ENCODE results near the gene HRH2. TPM values are rescaled to one million over a fixed set of nuclear protein-coding genes. Genes with fewer than 3 reads are reported as not detected.
"Not testable (repeated sequence)": the region's sequence is repeated elsewhere in the genome, so short reads cannot be mapped to it uniquely, and the experiment has no call there.

The HRH2 gene
- total RNA-seq, 1 donor from 2014 or later = 1.4 TPM

DNA sequence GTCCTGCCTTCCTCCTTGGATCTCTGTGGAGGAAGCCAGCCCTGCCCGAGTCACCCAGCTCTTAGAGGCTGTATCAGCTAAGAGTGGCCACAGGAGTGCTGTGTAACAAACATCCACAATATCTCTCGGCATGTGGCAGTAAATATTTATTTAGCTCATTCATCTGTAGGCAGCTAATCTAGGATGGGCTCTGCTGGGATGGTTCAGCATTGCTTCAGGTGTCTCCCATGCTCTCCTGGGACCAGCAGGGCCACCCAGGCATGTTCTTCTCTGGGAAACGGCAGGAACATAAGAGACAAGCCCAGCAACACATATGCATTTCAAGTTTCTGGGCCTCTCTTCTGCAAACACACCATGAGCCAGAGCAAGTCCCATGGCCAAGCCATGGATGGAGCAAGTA is 56.1 kb downstream of the HRH2 start:
- DNase-seq (ENCODE audit: low spot score) = no peak

DNA sequence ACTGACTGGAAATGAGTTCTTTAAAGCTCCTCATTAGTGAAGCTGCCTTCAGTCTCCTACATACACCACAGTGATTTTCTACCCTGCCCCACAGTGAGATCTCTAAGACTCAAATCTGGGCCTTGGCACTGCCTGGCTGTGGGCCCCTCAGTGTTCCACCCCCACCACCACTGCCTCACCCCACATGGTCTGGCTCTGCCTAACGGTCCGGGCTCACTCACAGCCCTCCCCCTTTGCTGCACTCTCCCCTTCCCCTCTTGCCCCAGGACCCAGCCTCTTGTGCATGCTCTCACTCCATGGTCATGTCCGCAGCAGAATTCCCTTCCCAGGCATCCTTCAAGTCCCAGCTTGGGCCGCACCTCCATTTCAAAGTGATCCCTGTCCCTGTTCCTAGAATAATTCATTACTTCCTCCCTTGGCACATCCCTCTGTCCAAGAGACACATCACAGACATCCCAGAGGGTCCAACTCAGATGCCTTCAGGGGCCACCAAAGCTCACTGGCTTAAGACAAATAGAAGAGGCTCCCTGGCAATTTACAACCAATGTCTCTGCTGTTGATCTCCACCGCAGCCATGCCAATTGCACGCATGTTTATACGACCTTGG is 56.7 kb downstream of the HRH2 start:
- no peak for DNase-seq (ENCODE audit: low spot score)

DNA sequence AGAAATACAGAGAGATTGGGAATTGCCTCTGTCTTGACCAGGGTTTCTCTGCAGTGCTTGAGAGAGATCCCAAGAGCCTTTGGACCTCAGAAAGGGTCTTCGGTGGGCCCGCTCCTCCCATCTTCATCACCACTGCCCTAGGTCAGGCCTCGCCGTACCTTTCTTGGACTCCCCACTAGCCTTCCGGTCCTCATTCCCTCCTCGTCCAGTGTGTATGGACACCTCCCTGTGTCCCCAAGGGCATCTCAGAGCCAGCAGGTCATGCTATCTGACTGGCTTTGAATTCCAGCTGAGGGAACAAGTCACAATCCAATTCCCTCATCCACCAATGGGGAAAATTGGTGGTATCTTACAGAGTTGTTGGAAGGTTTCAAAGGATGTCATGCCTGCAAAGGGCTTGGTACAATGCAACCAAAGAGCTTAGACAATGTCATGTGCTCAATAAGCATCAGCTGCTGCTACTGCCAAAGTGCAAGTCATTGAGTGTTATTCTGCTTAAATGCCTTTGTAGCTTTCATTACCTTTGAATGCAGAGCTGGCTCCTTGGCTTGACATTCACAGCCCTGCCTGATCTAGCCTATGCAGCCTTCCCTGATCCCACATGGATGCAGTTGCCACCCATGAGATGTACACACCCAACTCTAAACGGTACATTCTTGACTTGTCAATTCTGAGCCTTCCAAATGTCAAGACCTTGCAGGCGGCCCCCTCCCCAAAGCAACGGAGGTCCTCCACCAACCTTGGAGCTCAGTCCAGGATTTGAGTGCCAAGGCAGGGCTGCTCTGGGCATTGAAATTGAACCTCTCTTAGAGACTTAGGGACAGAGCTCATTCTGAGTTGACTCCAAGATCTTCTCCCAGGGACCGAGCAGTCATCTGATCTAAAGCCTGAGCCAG is 58.0 kb downstream of the HRH2 start:
- no peak for DNase-seq (ENCODE audit: low spot score)

DNA sequence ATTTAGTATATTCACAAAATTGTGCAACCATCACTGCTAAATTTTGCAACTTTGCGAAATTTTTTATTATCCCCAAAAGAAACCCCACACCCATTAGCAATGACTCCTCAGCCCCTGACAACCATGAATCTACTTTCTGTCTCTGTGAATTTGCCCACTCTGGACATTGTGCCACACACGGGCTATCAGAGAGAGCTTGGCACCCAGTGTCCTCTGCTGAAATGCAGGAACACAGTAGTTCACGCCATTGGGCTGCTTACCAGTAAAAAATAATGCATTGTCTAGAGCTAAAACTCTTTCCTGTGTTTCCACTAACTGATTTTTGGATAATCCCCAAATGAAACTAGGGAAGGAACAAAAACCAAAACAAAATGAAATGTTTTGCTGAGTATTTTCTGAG is 60.0 kb downstream of the HRH2 start:
- DNase-seq (ENCODE audit: low spot score) = no peak

DNA sequence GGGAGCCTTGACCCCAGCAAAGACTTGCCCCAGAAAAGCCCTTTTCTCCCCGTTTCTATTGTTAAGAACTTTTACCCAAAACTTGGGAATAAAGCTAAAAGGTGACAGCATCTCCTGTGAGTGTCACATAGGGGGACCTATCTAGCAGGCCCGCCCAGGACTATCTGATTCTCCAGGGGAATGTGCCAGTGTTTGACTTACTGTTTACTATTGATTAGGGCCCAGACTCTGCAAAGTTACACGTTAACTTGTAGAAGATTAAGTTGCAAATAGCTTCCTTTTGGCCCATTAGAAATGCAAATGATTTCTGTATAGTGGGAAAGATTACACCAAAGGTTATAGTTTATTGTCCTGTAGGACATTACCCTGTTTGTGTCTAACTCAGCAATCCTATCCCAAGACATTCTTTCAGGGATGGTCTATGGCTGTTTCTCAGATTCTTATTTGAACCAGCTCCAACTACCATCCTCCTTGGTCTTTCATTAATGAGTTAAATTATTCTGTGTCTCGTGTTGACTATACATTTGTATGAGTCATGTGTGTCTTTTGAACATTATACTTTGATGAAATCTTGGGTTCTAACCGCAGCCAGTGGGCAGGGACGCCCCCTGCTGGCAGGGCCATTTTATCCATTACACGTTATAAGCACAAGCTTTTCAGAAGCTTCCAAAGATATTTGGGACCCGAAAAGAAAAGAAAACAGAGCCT is 60.7 kb downstream of the HRH2 start:
- DNase-seq (ENCODE audit: low spot score) = peak; percentile 46

DNA sequence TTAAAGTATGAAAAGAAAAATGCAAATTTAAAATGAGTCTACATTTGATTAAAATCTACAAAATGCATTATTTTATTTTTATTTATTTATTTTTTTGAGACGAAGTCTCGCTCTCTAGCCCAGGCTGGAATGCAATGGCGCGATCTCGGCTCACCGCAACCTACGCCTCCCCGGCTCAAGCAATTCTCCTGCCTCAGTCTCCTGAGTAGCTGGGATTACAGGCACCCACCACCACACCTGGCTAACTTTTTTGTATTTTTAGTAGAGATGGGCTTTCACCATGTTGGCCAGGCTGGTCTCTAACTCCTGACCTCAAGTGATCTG is 61.2 kb downstream of the HRH2 start:
- DNase-seq (ENCODE audit: low spot score) = not testable (repeated sequence)

DNA sequence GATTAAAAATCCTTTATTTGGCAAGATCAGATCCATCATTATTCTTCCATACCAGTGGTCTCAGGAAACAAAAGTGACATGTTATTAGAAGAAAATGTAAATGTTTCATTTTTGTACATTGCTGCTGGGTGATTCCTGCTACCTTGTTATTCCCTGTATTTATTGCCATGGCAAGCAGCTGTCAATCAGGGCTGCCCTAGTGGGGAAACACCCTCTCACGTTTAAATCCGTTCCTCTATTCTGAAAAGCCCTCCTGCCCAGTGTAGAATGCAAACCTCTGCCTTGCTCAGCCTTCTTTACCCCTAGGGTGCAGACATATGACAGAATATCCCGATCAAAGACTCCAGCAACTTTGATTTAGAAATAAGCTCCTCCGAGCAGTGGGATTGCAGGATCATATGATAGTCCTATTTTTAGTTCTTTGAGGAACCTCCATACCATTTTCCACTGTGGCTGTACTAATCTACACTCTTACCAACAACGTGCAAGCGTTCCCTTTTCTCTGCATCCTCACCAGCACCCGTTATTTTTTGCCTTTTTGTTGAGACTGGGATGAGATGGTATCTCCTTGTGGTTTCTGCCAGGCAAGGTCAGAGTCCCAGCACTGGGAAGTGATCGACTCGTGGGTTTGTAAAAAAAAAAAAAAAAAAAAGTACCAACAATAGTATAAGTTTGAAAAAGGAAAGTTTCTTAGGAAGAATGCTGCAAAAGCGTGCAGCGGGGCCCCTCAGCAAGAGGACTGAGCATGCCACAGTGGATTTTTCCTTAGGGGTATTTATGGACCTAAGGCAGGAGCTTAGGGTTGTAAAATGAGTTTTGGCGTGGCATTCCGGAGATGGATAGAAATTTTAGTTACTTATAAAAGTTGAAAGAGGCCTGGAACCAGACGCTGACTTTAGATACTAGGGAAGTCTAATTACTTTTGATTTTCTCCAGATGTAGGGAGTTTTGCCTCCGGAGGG is 66.7 kb downstream of the HRH2 start:
- no peak for DNase-seq (ENCODE audit: low spot score)

DNA sequence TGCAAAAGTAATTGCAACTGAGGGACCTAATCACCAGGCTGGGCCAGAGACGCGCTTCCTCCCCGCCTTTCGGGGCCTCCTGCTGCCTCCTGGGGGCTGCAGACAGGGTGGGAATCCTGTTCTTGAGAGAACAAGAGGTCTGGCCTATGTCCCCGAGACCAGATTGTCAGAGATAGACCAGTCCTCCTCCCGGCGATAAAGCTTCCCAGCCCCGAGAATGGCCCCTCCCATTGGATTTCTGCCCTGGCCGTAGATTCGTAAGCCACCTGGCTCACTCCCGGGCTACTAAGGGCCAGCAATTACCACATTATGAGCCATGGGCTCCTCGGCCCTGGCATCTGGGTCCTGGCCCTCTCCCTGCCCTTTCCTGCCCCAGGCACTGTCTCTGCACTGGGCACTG is 70.4 kb downstream of the HRH2 start:
- DNase-seq (ENCODE audit: low spot score) = no peak

DNA sequence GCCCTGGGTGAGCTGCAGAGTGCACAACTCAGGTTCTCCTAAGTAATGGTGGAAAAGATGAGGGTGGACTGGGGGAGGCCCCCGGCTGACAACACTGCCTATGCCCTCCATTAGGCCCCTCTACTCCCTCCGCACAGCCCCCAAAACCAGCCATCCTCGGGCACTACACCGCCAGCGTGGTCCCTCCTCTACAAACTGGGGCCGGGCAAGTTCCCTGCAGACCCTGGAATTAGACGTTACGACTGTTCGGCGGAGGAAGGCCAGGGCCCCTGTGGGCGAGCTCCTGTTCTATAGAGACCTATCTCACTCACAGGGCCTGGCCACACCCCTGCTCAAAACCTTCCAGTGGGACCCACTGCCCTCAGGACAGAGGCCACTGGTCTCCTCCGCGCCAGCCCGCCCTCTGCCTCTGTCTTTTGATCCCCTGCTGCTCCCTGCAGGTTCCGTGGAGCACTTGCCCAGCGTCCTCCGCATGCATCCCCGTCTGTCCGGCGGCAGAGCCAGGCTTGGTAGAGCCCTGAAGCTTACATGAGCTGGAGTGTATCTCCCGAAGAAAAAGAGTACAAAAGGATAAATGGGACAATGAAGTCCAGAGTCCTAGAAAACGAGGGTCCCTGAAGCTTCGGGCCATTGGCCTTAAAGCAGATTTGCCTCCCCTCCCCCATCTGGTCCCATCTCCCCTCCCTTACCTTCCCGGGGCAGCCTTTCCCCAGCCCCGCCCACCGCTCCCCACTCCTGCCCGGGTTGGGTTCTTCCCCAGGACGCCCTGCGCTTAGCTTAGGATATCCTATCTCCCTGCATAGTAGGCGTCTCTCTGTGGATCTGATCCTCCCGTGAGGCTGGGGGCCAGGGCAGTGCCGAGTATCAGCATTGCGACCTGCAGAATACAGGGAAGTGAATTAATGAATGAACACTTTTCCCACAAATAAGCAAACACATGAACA is 71.3 kb downstream of the HRH2 start:
- DNase-seq (ENCODE audit: low spot score) = no peak

DNA sequence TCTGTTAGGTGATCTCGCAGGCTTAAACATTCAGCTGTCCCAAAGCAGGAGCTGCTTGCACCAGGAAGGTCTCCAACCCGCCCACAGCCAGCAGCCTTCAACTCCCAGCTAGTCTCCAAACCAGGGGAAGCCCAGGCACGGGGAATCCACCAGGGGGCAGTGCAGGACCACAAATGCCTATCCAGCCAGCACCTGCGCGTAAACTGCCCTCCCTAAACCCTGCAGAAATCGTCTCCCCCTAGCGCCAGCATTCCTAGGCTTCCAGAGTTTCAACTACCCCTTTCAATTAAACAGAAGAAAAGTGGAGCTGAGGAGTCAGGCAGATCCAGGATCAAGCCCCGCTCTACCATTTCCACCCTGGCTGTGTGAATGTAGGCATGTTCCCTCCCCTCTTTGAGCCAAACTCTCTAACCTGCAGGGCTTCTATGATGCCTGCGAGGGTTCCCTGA is 72.0 kb downstream of the HRH2 start:
- peak; percentile 92 for DNase-seq (ENCODE audit: low spot score)

DNA sequence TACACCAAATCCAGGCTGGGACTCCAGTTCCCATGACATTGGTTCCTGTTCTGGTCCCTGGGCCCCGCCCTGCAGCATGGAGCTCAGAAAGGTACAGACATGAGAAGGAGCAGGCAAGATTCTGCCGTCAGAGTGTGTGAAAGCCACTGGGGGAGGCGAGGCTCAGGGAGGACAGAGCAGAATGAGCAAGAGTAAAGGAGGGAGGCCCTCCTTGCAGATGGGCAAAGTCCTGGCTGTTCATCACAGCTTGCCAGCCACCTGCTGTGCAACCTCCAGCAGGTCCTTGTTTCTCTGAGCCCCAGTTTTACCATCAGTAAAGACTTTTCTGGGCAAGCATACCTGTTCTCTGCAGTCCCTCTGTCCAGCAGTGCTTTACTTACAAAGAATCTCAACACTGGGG is 73.3 kb downstream of the HRH2 start:
- no peak for DNase-seq (ENCODE audit: low spot score)

DNA sequence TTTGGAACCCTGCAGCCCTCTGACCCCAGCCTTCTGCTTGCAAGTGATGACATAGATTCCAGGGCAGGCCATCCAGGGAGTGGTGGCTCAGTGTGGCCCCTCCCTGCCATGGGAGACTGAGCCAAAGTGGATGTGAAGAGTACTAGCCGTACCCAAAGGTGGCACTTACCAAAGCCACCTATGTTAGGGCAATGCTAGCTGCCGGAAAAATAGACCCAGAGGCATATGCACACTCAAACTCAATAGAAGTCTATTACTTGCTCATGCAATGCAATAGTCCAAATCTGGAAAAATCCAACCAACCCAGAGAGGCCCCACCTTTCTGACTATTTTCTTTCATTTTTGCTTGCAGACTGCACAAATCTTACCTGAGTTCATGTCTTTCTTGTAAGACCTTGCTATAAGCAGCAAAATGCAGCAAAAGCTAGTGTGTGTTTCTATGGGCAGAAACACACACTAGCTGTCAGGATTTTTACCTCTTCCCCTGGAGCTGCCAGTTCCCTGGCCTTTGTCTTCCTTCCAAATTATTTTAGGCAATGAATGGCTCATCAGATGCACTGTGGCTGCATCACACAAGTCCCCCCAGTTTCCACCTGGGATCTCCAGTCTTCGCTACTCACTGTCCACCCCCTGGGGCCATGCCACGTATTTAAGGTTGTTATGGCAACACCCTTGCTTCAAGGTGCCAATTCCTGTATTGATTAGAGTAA is 74.0 kb downstream of the HRH2 start:
- DNase-seq (ENCODE audit: low spot score) = no peak

DNA sequence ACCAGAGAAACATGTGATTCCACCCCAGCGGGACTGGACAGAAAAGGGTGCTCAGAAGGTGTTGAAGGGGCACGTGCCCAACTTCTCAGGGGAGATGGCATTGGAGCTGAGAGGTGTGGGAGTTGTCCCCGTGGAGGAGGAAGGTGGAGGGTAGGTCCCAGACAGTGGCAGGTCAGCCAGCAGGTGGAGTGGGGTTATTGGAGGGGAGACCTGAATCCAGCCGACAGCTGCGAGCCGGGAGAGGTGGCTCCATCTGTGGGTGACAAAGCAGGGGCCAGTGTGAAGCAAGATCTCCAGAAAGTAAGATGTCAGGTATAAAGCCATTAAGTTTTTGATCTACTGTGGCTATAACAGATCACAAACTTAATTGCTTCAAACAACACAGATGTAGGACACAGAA is 75.1 kb downstream of the HRH2 start:
- DNase-seq (ENCODE audit: low spot score) = no peak

DNA sequence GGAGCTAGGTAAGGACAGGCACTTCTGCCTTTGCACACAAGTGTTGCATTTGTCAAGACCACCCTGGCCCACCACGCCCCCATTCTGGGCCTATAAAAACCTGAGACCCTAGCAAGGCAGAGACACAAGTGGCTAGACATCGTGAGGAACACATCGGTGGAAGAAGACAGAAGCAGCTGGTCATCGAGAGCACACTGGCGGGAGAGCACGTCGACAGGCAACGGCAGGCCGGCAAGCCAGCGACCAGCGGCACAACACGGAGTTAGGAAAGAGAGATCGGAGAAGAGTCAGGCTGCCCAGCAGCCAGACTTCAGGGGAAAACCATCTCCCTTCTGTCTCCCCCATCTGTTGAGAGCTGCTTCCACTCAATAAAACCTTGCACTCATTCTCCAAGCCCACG is 76.1 kb downstream of the HRH2 start:
- no peak for DNase-seq (ENCODE audit: low spot score)

DNA sequence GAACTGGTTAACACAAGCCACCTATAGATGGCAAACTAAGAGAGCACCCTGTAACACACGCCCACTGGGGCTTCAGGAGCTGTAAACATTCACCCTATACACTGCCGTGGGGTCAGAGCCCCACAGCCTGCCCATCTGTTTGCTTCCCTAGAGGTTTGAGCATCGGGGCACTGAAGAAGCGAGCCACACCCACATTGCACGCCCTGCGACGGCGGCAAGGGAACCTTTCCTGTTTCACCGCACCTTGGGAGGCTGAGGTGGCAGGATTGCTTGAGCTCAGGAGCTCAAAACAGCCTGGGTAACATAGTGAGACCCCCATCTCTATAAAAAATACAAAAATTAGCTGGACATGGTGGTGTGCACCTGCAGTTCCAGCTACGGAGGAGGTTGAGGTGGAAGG is 76.6 kb downstream of the HRH2 start:
- no peak for DNase-seq (ENCODE audit: low spot score)

DNA sequence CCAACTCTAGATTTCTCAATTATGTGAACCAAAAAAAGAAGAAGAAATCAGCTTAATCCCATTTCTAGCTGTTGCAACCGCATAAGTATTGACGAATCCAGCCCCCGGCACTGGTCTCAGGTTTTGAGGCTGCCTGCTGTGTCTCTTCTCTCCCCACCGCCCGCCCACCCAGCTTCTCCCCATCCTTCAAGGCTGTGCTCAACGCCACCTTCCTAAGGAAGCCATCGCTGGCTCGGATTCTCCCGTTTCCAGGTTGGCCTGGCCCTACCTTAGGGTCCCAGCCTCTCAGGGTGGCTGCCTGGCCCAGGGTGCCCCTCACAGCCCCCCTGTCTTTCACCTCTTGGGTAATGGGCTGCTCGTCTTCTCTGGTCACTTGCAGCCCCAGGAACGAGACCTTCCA is 77.8 kb downstream of the HRH2 start:
- no peak for DNase-seq (ENCODE audit: low spot score)

DNA sequence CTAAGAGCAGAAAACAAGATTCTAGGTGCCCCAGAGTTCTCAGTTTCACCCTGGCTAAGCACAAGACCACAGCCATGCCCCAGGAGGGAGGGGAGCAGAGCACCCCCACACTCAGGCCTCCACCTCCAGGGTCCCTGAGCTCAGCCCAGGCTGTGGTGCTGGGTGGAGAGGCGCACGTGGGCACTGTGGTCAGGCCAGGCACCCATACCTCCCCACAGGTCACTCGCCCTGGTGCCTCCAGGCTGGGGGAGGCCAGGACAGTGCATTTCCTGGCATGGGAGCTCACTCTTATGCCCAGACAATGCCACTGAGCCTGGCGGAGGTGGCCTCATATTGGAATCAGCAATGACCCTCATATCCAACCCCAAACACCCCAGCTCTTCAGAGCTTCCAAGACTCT is 78.8 kb downstream of the HRH2 start:
- no peak for DNase-seq (ENCODE audit: low spot score)

DNA sequence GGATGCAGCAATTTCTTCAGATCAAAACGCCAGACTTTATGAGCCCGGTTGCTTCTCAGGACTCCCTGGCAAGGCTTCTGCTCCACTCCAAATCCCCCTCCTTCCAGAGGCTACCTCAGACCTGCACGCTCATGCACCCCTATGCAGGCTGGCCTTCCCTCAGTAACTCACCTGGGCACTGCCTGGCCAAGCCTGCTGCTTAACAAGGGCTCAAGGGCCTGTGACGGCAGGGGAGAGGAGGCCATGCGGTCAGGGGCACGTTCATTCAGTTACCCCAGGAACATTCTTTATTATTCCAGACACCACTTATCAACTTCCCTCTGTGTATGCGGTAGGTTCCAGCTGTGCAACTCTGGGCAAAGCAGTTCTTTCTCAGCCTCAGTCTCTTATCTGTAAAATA is 79.6 kb downstream of the HRH2 start:
- DNase-seq (ENCODE audit: low spot score) = no peak

DNA sequence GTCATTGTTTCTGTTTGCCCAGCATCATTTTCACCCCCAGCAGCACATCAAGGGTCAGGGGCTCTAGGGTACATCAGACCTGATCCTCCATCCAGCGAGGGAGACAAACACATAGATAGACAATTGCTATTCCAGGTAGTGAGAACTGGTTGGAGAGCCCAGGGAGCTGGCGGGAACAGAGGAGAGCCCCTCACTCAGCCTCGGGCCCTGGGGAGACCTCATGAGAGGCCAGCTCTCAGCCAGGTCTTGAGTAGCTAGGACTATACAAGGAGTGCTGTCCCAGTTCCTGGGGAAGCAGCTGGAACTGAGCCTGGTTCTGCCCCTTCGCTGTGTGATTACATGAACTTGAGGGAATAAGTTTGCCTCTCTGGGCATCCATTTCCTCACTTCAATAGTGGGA is 80.3 kb downstream of the HRH2 start:
- no peak for DNase-seq (ENCODE audit: low spot score)

DNA sequence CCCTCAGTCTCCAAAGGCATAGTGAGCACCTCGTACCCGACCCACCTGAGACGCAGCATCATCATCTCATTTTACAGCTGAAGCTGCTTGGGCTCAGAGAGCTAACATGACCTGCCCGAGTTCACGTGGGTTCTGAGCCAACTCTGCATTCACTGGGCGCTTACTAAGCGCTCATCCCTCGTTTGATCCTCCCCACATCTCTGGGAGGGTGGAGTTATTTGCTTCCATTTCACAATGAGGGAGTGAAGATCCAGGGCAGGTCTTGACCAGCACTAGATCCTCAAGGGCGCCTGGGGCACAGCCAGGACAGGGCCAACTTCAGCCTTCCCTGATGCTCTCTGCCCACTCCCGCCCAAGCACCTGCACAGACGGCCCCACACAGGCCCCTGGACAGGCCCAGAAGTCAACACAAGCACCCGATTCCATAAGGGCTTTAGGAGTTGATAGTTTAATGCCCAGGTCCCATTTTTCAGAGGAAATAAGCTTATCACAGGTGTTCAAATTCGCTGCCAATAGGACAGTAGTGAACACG is 80.8 kb downstream of the HRH2 start:
- DNase-seq (ENCODE audit: low spot score) = no peak
